ENCODE measurements around the gene NSF.
"Not testable (repeated sequence)": the region's sequence is repeated elsewhere in the genome, so short reads cannot be mapped to it uniquely, and the experiment has no call there.

NSF gene

GRCh38 chr17:46627452-46627851, 37.0 kb downstream of the NSF start:
- DNase-seq = not testable (repeated sequence)

GRCh38 chr17:46628753-46629436, 38.4 kb downstream of the NSF start:
- not testable (repeated sequence) for DNase-seq

GRCh38 chr17:46632146-46632545, 41.7 kb downstream of the NSF start:
- not testable (repeated sequence) for DNase-seq

- not testable (repeated sequence) for DNase-seq
Measured at GRCh38 chr17:46634844-46635243, 44.4 kb downstream of the NSF start.

GRCh38 chr17:46641861-46642656, 51.6 kb downstream of the NSF start:
- not testable (repeated sequence) for DNase-seq

- DNase-seq = not testable (repeated sequence)
Measured at GRCh38 chr17:46647251-46647650, 56.8 kb downstream of the NSF start.

GRCh38 chr17:46647688-46648278, 57.3 kb downstream of the NSF start:
- DNase-seq = not testable (repeated sequence)

- not testable (repeated sequence) for DNase-seq
Measured at GRCh38 chr17:46649246-46649645, 58.8 kb downstream of the NSF start.

- DNase-seq = not testable (repeated sequence)
Measured at GRCh38 chr17:46652024-46652643, 61.7 kb downstream of the NSF start.

GRCh38 chr17:46658235-46658634, 67.8 kb downstream of the NSF start:
- not testable (repeated sequence) for DNase-seq

GRCh38 chr17:46659702-46660101, 69.2 kb downstream of the NSF start:
- DNase-seq = not testable (repeated sequence)

GRCh38 chr17:46663123-46663522, 72.7 kb downstream of the NSF start:
- DNase-seq = not testable (repeated sequence)

GRCh38 chr17:46663552-46663951, 73.1 kb downstream of the NSF start:
- DNase-seq = not testable (repeated sequence)

GRCh38 chr17:46665969-46666368, 75.5 kb downstream of the NSF start:
- not testable (repeated sequence) for DNase-seq

GRCh38 chr17:46670789-46671188, 80.3 kb downstream of the NSF start:
- DNase-seq = not testable (repeated sequence)

GRCh38 chr17:46672777-46673176, 82.3 kb downstream of the NSF start:
- DNase-seq = not testable (repeated sequence)

- not testable (repeated sequence) for DNase-seq
Measured at GRCh38 chr17:46677819-46678218, 87.3 kb downstream of the NSF start.

GRCh38 chr17:46683653-46684052, 93.2 kb downstream of the NSF start:
- not testable (repeated sequence) for DNase-seq

GRCh38 chr17:46685284-46685683, 94.8 kb downstream of the NSF start:
- not testable (repeated sequence) for DNase-seq

GRCh38 chr17:46692196-46692595, 101.7 kb downstream of the NSF start:
- not testable (repeated sequence) for DNase-seq

GRCh38 chr17:46693283-46693682, 102.8 kb downstream of the NSF start:
- not testable (repeated sequence) for DNase-seq

- DNase-seq = not testable (repeated sequence)
Measured at GRCh38 chr17:46696522-46696921, 106.1 kb downstream of the NSF start.

- not testable (repeated sequence) for DNase-seq
Measured at GRCh38 chr17:46699014-46699413, 108.5 kb downstream of the NSF start.

Data from right kidney (tissue), 1 donor.